Activated B cell treated with CpG ODN at 0.5 μM for 24 hours (primary cell): Measurements from ENCODE around the gene SKP2. TPM values are rescaled to one million over a fixed set of nuclear protein-coding genes. Genes with fewer than 3 reads are reported as not detected.

ENCODE experiments used
- ATAC-seq: fragments of 200-7000 bp; cut with Tn5 transposase; one replicate; pipeline ENCODE4 v1.10.0; 2021; ENCODE audit warnings: low read depth, mild to moderate bottlenecking, moderate library complexity
- CTCF ChIA-PET: fragments of 350-600 bp; sonication (Branson Sonifier 250); formaldehyde crosslinking; loops from one replicate; lab custom pipeline; 2021; ENCODE audit warnings: antibody characterized with exemption; lab: Charles Lee
- POLR2A ChIA-PET: fragments of 350-600 bp; sonication (Branson Sonifier 250); formaldehyde crosslinking; loops from one replicate; lab custom pipeline; 2021; ENCODE audit warnings: antibody characterized with exemption; lab: Charles Lee
- DNase-seq: peaks from one replicate; pipeline ENCODE4 v3.0.0; 2022
- H3K27ac Mint-ChIP-seq: one replicate; pipeline ENCODE4 v1.8.0; 2020; ENCODE audit warnings: mixed read lengths
- H3K27me3 Mint-ChIP-seq: one replicate; pipeline ENCODE4 v1.8.0; 2021; ENCODE audit warnings: mixed read lengths
- H3K36me3 Mint-ChIP-seq: one replicate; pipeline ENCODE4 v1.8.0; 2021; ENCODE audit warnings: low read depth, mixed read lengths
- H3K4me1 Mint-ChIP-seq: one replicate; pipeline ENCODE4 v1.8.0; 2021; ENCODE audit warnings: mixed read lengths
- H3K4me3 Mint-ChIP-seq: one replicate; pipeline ENCODE4 v1.8.0; 2020; ENCODE audit warnings: mild to moderate bottlenecking, mixed read lengths
- H3K9me3 Mint-ChIP-seq: one replicate; pipeline ENCODE4 v1.8.0; 2020; ENCODE audit warnings: mixed read lengths
- intact Hi-C: fragments of 100-400 bp; cut with micrococcal nuclease; formaldehyde crosslinking; loops from one replicate; pipeline ENCODE4 v1.15.1; 2024
- total RNA-seq: library from RNA; stranded (reverse); gene quantifications from 2 replicates; pipeline ENCODE4 v1.2.3, GENCODE V29; 2022
- TF ChIP-seq, protein P1 (sequence below): fragments of 200-600 bp; IDR thresholded peaks from one replicate; pipeline ENCODE4 v1.8.0; 2022; ENCODE audit warnings: antibody characterized with exemption, mild to moderate bottlenecking

The SKP2 gene
- total RNA-seq, 1 donor from 2014 or later = 18.5 TPM

DNA sequence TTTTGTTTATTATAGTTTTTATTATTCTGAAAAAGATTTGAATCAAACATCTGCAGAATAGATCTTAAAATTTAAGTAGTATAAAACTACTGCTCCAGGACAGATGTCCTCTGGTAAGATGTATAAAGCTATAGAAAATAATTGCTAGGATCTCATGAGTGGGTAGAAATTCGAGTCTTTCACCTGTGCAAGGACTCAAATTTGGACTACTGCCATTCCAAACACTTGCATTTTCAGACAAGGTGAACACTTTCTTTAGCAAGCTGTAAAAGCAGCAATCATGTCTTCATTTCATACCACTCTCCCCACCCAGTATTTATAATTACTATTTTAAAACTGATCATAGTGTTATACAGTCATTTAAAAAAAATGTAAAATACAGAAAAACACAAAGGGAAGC is 20.7 kb downstream of the SKP2 start:
- DNase-seq = no peak
- no peak for ATAC-seq
- Mint-ChIP-seq H3K4me3 (no peak overlapping the region), H3K4me1 (peaks cover 4% of the 10 kb centered on the region), H3K27me3 (no peaks in the 10 kb centered on the region), H3K27ac (no peak overlapping the region), H3K9me3 (no peaks in the 10 kb centered on the region), H3K36me3 (peaks cover 85% of the 10 kb centered on the region)
- CTCF ChIA-PET = no interaction called here
- POLR2A ChIA-PET = no interaction called here
- intact Hi-C loops = no loop called here
- TF ChIP-seq, protein P1, sequence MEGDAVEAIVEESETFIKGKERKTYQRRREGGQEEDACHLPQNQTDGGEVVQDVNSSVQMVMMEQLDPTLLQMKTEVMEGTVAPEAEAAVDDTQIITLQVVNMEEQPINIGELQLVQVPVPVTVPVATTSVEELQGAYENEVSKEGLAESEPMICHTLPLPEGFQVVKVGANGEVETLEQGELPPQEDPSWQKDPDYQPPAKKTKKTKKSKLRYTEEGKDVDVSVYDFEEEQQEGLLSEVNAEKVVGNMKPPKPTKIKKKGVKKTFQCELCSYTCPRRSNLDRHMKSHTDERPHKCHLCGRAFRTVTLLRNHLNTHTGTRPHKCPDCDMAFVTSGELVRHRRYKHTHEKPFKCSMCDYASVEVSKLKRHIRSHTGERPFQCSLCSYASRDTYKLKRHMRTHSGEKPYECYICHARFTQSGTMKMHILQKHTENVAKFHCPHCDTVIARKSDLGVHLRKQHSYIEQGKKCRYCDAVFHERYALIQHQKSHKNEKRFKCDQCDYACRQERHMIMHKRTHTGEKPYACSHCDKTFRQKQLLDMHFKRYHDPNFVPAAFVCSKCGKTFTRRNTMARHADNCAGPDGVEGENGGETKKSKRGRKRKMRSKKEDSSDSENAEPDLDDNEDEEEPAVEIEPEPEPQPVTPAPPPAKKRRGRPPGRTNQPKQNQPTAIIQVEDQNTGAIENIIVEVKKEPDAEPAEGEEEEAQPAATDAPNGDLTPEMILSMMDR = no peak

DNA sequence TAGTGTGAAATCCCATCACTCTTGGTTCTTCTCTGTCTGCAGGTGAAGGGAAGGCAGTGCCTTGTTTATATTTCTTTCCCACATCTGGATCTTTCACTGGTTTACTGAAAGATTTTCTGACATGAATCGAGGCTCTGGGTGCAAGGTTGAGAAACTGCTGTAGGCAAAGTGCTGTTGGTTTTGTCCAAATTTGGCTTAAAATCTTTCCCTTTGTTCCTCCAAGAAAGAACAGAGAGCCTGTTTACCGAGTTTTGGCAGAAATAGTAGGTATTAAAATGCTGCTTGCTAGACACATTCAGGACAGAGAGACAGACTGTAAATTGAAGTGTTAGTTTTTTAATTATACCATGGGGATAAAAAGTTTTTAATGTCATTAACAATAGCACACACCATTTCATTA is 21.5 kb downstream of the SKP2 start:
- ChIA-PET CTCF (no interaction called here), POLR2A (no interaction called here)
- Mint-ChIP-seq H3K9me3 (no peaks in the 10 kb centered on the region), H3K4me1 (peaks cover 4% of the 10 kb centered on the region), H3K4me3 (no peak overlapping the region), H3K27ac (no peak overlapping the region), H3K27me3 (no peaks in the 10 kb centered on the region), H3K36me3 (peaks cover 83% of the 10 kb centered on the region)
- intact Hi-C loops = no loop called here
- TF ChIP-seq, protein P1 = no peak
- DNase-seq = no peak
- ATAC-seq = no peak

DNA sequence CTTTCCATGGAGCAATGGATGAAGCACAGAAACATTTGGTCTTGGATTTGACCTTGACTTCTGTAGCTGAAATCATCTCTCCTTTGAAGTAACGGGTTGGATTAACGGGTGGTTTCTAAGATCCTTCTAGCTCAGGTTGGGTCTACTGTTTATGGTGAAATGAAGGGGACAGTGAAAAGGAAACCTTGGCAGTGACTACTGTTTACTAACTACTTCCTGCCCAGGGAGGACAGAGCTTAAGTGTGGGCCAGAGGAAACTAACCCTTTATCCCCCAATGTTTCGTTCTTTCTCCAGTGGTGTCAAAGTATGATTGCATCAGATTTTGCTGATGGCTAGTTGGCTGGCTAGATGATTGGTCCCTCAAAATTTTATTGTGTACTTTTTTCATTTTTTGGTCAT is 22.2 kb downstream of the SKP2 start:
- Mint-ChIP-seq H3K36me3 (peaks cover 85% of the 10 kb centered on the region), H3K4me1 (peaks cover 4% of the 10 kb centered on the region), H3K27ac (no peak overlapping the region), H3K9me3 (no peaks in the 10 kb centered on the region), H3K4me3 (no peak overlapping the region), H3K27me3 (no peaks in the 10 kb centered on the region)
- DNase-seq (no peak), ATAC-seq (no peak)
- POLR2A ChIA-PET = no interaction called here
- TF ChIP-seq, protein P1 = no peak
- CTCF ChIA-PET = no interaction called here
- intact Hi-C loops = no loop called here

DNA sequence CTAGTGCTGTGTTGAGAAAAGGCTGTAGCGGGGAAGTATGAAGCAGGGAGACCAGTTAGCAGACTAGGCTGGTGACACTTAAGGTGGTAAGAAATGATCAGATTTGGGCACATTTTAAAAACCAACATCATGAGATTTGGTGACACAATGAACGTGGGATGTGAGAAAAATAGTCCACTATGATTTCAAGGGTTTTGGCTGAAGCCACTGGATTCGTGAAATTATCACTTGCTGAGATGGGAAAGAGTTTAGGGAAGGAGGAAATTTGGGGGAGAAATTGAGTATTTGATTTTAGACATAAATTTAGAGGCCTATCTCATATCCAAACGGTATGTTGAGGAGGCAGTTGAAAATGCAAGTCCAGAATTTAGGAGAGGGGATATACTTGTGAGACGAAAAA is 23.1 kb downstream of the SKP2 start:
- no peak overlapping the region for H3K4me3 Mint-ChIP-seq
- H3K4me1 Mint-ChIP-seq = peaks cover 4% of the 10 kb centered on the region
- CTCF ChIA-PET = no interaction called here
- intact Hi-C loops = no loop called here
- peaks cover 85% of the 10 kb centered on the region for H3K36me3 Mint-ChIP-seq
- H3K9me3 Mint-ChIP-seq = no peaks in the 10 kb centered on the region
- no peak for ATAC-seq
- DNase-seq = no peak
- TF ChIP-seq, protein P1 = no peak
- H3K27ac Mint-ChIP-seq = no peak overlapping the region
- POLR2A ChIA-PET = no interaction called here
- no peaks in the 10 kb centered on the region for H3K27me3 Mint-ChIP-seq

DNA sequence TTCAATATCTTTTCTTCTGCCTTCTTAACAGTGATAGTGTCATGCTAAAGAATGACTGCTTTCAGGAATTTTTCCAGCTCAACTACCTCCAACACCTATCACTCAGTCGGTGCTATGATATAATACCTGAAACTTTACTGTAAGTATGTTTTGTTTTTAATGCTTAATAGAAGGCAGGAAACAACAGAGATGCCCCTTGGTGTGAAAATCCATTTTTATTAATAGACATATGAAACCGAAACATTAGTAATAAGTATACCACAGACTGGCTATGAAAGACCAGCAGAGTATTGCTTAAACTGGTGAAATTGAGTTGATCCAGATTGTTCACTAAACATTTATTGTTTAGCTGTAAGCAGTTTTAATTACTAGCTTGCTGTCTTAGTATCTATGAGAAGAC is 25.2 kb downstream of the SKP2 start:
- Mint-ChIP-seq H3K9me3 (no peaks in the 10 kb centered on the region), H3K36me3 (peaks cover 85% of the 10 kb centered on the region), H3K27ac (no peak overlapping the region), H3K4me1 (peaks cover 4% of the 10 kb centered on the region), H3K27me3 (no peaks in the 10 kb centered on the region), H3K4me3 (no peak overlapping the region)
- ATAC-seq (no peak), DNase-seq (no peak)
- POLR2A ChIA-PET = no interaction called here
- CTCF ChIA-PET = no interaction called here
- intact Hi-C loops = loop anchor here (1.0 kb wide), 1 partner anchor 128 kb away; no protein-coding TSS in a partner anchor
- TF ChIP-seq, protein P1 = no peak
